ENCODE measurements around the gene LCAT. TPM values are rescaled to one million over a fixed set of nuclear protein-coding genes. Genes with fewer than 3 reads are reported as not detected.
"Not testable (repeated sequence)": the region's sequence is repeated elsewhere in the genome, so short reads cannot be mapped to it uniquely, and the experiment has no call there.

Gene LCAT
- total and polyA plus RNA-seq, 8 donors: 23.9 to 37.6 (median 31.5) TPM

DNA sequence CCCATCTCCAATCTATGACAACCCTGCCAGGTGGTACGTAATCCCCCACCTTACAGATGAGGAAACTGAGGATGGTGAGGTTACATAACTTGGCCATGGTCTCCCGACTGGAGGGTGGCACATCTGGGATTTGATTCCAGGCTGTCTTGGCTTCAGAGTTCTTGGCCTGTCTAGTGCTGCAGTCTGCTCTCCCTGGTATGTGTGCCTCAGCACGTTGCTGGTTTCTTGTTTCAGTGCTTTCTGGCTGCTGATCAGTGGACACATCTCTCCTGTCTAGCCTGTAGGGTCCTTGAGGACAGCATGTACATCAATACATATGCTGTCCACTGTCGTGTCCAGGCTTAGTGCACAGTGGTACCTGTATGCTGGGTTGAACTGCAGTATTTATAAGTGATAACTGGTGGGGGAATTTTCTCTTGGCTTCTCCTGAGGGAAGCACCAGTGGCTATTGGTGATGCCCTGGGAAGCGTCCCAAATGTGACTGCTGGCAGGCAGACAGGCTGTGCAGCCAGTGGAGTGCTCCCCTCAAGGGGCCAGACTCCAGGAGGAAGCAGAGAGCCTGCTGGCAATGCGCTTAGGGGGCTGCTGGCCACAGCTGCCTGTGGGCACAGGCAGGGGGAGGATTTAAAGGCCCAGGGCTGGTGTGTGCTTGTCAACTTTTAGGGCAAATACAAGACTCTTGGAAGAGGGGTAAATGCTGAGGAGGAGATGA lies 26.6 kb downstream of the LCAT start:
- Histone ChIP-seq H3K27ac (peak overlapping the region in 1 of 2 donors; percentile 2), H3K4me1 (peaks cover 6 to 20% of the 10 kb centered on the region in 2 donors)
- ATAC-seq: peak; percentile 68

DNA sequence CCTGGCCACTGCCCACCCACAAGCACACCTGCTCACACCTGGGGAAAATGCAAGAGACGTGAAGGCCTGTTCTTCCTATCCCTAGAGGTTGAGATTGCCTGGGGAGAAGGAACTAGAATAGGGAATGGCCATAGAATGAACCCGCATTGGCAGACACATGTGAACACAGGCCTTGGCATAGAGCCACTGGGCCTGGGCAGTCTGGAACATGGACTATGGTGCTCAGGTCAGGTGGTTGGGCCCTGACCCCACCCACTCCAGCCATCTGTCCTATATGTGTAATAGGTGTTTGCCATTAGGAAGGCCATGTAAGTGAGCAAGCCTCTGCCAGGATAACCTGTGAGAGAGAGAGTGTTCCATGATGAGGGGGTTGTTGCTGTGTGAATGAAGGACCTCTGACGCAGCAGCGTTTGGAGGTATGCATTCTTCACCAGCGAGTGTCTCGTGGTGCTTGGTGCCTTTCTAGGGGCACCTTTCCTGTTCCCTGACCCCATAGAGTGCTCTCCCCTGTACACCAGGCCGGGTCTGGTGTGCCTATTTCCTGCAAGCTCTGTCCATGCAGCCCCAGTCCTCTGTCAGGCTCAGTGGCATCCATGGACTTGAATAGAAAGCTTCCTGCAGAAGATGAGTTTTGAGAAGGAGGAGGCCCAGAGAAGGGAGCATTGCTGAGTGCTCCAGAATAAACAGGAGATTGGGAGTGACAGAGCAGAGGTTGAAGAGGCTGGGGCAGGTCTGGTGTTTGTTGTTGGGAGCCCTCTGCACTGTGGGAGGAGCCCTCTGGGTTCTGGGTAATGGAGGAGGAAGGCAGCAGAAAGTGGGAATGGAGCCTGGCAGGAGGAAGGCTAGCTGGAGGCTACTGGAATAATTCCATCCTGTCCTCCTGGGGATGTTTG lies 27.8 kb downstream of the LCAT start:
- Histone ChIP-seq H3K9me3 (no peaks in the 10 kb centered on the region), H3K36me3 (peaks cover 0 to 24% of the 10 kb centered on the region in 2 donors), H3K4me3 (no peak overlapping the region), H3K27me3 (no peaks in the 10 kb centered on the region), H3K4me1 (peaks cover 6 to 20% of the 10 kb centered on the region in 2 donors), H3K27ac (no peak overlapping the region)
- intact Hi-C loops (cut with DNase I): no loop called here
- ATAC-seq (peak; percentile 35), DNase-seq (no peak)
- TF ChIP-seq, protein P1, sequence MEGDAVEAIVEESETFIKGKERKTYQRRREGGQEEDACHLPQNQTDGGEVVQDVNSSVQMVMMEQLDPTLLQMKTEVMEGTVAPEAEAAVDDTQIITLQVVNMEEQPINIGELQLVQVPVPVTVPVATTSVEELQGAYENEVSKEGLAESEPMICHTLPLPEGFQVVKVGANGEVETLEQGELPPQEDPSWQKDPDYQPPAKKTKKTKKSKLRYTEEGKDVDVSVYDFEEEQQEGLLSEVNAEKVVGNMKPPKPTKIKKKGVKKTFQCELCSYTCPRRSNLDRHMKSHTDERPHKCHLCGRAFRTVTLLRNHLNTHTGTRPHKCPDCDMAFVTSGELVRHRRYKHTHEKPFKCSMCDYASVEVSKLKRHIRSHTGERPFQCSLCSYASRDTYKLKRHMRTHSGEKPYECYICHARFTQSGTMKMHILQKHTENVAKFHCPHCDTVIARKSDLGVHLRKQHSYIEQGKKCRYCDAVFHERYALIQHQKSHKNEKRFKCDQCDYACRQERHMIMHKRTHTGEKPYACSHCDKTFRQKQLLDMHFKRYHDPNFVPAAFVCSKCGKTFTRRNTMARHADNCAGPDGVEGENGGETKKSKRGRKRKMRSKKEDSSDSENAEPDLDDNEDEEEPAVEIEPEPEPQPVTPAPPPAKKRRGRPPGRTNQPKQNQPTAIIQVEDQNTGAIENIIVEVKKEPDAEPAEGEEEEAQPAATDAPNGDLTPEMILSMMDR (IDR thresholded peaks at IDR 0.05): no peak

More for the DNA sequence above, 26.6 kb downstream of the LCAT start:
- no peak for DNase-seq
- H3K9me3 ChIP-seq: no peaks in the 10 kb centered on the region
- no peaks in the 10 kb centered on the region for H3K27me3 ChIP-seq
- H3K4me3 ChIP-seq: no peak overlapping the region
- TF ChIP-seq, protein P1 (IDR thresholded peaks at IDR 0.05): no peak
- intact Hi-C loops (cut with DNase I): no loop called here
- peaks cover 0 to 12% of the 10 kb centered on the region in 2 donors for H3K36me3 ChIP-seq

DNA sequence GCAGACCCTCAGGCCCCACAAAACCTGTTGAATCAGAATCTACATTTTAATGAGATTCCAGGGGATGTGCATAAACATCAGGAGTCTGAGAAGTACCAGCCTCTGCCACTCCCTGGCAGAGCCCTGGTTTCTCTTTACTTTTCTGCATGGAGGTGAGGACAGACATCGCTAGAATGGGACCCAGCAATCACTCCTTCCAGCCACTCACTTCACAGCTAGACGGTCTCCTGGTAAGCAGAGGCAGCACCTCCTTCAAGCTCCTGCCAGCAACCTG lies 28.5 kb downstream of the LCAT start:
- ATAC-seq; H3K27me3 ChIP-seq; DNase-seq; intact Hi-C loops (cut with DNase I); H3K4me3 ChIP-seq; H3K9me3 ChIP-seq; H3K27ac ChIP-seq: not testable (repeated sequence)
- Histone ChIP-seq H3K36me3 (peaks cover 0 to 30% of the 10 kb centered on the region in 2 donors), H3K4me1 (peaks cover 6 to 20% of the 10 kb centered on the region in 2 donors)

DNA sequence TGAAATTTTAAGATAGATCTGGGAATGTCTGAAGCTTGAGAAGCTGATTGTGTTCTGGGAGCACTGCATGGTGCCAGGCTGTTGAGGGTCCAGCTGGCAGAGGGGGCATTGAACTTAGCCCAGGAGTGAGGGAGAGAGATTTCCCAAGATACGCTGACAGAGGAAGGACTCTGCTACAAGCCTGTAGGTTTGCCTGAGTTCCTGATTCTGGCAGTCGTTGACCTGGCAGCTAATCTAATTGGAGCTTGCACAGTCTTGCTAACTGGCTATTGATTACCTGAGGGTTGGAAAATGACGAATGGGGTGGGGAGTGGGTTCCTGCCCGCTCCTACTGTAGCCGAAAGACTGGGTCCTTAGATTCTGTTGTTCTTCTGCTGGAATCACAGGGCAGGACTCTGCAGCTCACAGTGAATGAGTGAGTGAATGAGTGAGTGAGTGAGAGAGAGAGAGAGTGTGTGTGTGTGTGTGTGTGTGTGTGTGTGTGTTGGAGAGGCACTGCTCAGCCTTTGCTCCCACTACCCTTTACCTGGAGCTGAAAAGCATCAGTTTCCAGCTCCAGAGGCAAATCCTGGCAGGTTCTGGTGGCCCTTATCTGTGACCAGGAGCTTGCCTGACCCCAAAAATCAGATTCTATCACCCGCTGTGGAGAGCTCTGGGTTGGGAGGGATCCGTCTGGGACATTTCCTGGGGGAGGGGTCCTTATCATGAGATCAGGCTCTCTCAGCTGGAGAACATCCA lies 29.0 kb downstream of the LCAT start:
- H3K27ac ChIP-seq: no peak overlapping the region
- H3K9me3 ChIP-seq: no peaks in the 10 kb centered on the region
- ATAC-seq (no peak), DNase-seq (no peak)
- H3K36me3 ChIP-seq: peaks cover 0 to 33% of the 10 kb centered on the region in 2 donors
- TF ChIP-seq, protein P1 (IDR thresholded peaks at IDR 0.05): no peak
- H3K4me1 ChIP-seq: peaks cover 6 to 20% of the 10 kb centered on the region in 2 donors
- no peaks in the 10 kb centered on the region for H3K27me3 ChIP-seq
- intact Hi-C loops (cut with DNase I): no loop called here
- H3K4me3 ChIP-seq: no peak overlapping the region

DNA sequence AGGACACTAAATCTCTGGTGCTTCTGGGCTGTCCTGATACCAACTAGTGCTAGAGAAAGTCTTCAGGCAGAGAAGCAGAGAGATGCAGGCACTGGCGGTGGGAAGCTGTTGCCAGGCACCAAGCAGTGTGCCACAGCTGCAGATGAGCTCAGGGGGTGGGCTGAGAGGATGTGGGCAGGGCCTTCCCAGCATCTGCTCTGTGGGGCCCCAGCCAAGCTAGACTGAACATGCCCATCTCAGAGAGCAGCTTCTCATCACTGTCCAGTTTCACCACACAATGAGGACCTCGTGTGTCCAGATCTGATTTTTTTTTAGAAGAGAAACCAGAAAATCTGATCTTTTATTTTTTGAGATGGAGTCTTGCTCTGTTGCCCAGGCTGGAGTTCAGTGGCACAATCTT lies 33.8 kb downstream of the LCAT start:
- TF ChIP-seq, protein P1 (IDR thresholded peaks at IDR 0.05): no peak
- Histone ChIP-seq H3K27me3 (no peaks in the 10 kb centered on the region), H3K36me3 (peaks cover 0 to 42% of the 10 kb centered on the region in 2 donors), H3K9me3 (no peaks in the 10 kb centered on the region), H3K4me1 (no peaks in the 10 kb centered on the region), H3K4me3 (no peak overlapping the region), H3K27ac (no peak overlapping the region)
- peak; percentile 26 for ATAC-seq
- intact Hi-C loops (cut with DNase I): no loop called here
- DNase-seq: no peak

Data from left lung (tissue), 10 donors.